Measurements from ENCODE around the gene OSBPL10. TPM values are rescaled to one million over a fixed set of nuclear protein-coding genes. Genes with fewer than 3 reads are reported as not detected.

The OSBPL10 gene
- total RNA-seq, 1 donor from 2014 or later = 45.4 TPM

DNA sequence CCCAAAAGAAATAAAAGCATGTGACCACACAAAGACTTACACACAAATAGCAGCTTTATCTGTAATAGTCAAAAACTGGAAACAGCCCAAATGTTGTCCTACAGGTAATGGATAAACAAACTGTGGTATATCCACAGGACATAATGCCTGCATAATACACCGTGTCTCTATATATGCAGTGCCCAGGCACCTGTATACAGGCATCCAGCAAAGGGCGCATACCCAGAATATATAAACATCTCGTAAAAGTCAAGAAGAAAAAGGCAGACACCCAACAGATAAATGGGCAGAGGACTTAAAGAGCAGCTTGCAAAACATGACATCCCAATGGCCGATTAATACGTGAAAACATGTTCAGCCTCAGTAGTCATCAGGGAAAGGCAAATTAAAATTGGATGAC lies 7.2 kb downstream of the OSBPL10 start:
- TF ChIP-seq, protein P1, sequence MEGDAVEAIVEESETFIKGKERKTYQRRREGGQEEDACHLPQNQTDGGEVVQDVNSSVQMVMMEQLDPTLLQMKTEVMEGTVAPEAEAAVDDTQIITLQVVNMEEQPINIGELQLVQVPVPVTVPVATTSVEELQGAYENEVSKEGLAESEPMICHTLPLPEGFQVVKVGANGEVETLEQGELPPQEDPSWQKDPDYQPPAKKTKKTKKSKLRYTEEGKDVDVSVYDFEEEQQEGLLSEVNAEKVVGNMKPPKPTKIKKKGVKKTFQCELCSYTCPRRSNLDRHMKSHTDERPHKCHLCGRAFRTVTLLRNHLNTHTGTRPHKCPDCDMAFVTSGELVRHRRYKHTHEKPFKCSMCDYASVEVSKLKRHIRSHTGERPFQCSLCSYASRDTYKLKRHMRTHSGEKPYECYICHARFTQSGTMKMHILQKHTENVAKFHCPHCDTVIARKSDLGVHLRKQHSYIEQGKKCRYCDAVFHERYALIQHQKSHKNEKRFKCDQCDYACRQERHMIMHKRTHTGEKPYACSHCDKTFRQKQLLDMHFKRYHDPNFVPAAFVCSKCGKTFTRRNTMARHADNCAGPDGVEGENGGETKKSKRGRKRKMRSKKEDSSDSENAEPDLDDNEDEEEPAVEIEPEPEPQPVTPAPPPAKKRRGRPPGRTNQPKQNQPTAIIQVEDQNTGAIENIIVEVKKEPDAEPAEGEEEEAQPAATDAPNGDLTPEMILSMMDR (IDR thresholded peaks at IDR 0.05) = no peak
- H3K9me3 Mint-ChIP-seq (ENCODE audit: low read depth) = no peaks in the 10 kb centered on the region
- no peaks in the 10 kb centered on the region for H3K27me3 Mint-ChIP-seq (ENCODE audit: low read depth)
- no peak for DNase-seq (ENCODE audit: low spot score)
- peaks cover 77% of the 10 kb centered on the region for H3K4me1 Mint-ChIP-seq (ENCODE audit: low read depth)
- H3K36me3 Mint-ChIP-seq (ENCODE audit: low read depth) = peaks cover 4% of the 10 kb centered on the region
- H3K4me3 Mint-ChIP-seq (ENCODE audit: unreplicated experiment) = no peak overlapping the region
- no peak overlapping the region for H3K27ac Mint-ChIP-seq (ENCODE audit: unreplicated experiment)

DNA sequence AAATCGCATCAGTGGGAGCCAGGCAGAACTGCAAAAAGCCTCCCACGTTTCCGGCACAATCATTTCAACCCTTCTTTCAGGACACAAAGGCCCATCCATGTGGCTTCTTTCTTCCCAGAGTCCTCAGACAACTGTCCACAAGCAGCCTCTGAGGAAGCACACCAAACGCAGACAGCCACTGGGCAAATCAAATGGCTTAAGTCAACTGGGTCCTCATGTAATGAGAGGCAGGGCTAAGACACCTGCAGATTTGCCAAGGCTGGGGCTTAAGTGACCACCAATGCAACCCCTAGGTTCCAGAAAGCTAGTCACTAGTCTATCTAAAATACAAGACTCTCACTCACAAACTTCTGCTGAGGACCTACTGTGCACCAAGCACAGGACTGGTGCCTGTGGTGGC lies 8.0 kb downstream of the OSBPL10 start:
- TF ChIP-seq, protein P1 (IDR thresholded peaks at IDR 0.05) = no peak
- Mint-ChIP-seq H3K4me1 (ENCODE audit: low read depth) (peaks cover 77% of the 10 kb centered on the region), H3K27me3 (ENCODE audit: low read depth) (no peaks in the 10 kb centered on the region), H3K4me3 (ENCODE audit: unreplicated experiment) (no peak overlapping the region), H3K9me3 (ENCODE audit: low read depth) (no peaks in the 10 kb centered on the region), H3K36me3 (ENCODE audit: low read depth) (peaks cover 4% of the 10 kb centered on the region), H3K27ac (ENCODE audit: unreplicated experiment) (peak overlapping the region; percentile 30)
- DNase-seq (ENCODE audit: low spot score) = no peak

DNA sequence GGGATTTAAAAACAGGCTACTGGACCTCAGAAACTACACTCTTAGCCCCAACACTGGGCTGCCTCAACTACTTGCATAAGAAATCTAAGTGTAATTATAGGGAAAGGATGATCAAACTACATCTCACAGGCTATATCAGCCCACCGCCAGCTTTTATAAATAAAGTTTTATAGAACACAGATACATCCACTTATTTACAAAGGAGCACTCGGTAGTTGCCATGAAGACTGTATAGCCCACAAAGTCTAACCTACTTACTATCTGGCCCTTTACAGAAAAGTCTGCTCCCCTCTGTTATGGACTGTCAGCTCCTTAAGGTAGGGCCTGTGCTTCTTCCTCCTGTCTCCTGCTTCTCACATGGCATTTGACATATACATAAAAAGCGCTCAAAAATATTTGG lies 9.5 kb downstream of the OSBPL10 start:
- Mint-ChIP-seq H3K9me3 (ENCODE audit: low read depth) (no peaks in the 10 kb centered on the region), H3K27ac (ENCODE audit: unreplicated experiment) (no peak overlapping the region), H3K4me3 (ENCODE audit: unreplicated experiment) (no peak overlapping the region), H3K27me3 (ENCODE audit: low read depth) (no peaks in the 10 kb centered on the region), H3K36me3 (ENCODE audit: low read depth) (peaks cover under 1% of the 10 kb centered on the region), H3K4me1 (ENCODE audit: low read depth) (peaks cover 77% of the 10 kb centered on the region)
- TF ChIP-seq, protein P1 (IDR thresholded peaks at IDR 0.05) = no peak
- no peak for DNase-seq (ENCODE audit: low spot score)

DNA sequence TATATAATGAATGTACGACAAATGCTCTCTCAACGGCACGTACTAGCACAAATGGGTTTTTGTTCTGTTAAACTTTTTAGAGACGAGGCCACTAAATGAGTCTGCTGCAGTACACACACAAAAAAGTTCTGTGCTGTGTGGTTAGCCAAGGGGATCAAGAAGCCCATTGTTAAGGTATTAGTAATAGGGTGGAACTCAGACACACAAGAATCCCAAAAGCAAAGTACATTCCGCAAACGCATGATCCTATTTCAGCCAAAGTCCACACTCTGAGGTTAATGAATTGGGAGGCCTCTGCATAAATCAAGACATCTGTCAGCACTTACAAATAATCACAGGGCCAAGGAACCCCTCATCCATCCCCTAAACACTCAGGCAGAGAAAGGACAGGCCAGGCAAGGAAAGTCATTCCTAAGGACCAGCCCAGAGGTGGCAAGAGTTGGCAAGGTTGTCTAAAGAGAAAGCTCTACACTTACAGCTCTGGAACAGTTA lies 12.1 kb downstream of the OSBPL10 start:
- no peaks in the 10 kb centered on the region for H3K9me3 Mint-ChIP-seq (ENCODE audit: low read depth)
- peak overlapping the region; percentile 98 for H3K27ac Mint-ChIP-seq (ENCODE audit: unreplicated experiment)
- peaks cover 61% of the 10 kb centered on the region for H3K4me1 Mint-ChIP-seq (ENCODE audit: low read depth)
- H3K27me3 Mint-ChIP-seq (ENCODE audit: low read depth) = no peaks in the 10 kb centered on the region
- DNase-seq (ENCODE audit: low spot score) = no peak
- peak overlapping the region; percentile 64 for H3K4me3 Mint-ChIP-seq (ENCODE audit: unreplicated experiment)
- TF ChIP-seq, protein P1 (IDR thresholded peaks at IDR 0.05) = no peak
- peaks cover 4% of the 10 kb centered on the region for H3K36me3 Mint-ChIP-seq (ENCODE audit: low read depth)

DNA sequence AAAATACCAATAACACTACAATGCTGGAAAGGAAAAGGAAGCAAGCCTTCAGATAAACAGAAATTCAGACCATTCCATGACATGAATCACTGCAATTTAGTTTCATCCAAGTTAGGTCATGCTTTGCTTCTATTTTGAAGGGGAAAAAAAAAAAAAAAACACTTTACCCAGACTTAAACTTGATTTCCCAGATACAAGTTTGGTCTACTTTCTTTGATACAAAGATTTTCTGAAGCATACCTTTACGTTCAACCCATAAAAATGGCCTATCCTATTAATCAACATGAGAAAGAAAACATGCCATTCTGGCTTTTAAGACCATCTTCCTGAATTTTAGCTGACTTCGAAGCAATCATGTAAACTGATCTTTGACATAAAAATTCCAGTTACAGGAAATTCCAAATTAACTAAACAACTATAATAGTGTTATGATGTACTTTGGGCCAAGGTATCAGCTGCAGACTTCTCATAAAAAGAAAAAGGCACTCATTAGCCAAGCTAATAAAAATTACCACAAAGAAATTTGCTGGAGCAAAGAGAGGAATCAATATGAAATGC lies 12.6 kb downstream of the OSBPL10 start:
- peaks cover 64% of the 10 kb centered on the region for H3K4me1 Mint-ChIP-seq (ENCODE audit: low read depth)
- no peak for DNase-seq (ENCODE audit: low spot score)
- peaks cover 4% of the 10 kb centered on the region for H3K36me3 Mint-ChIP-seq (ENCODE audit: low read depth)
- H3K27me3 Mint-ChIP-seq (ENCODE audit: low read depth) = no peaks in the 10 kb centered on the region
- peak overlapping the region; percentile 98 for H3K27ac Mint-ChIP-seq (ENCODE audit: unreplicated experiment)
- H3K4me3 Mint-ChIP-seq (ENCODE audit: unreplicated experiment) = peak overlapping the region; percentile 64
- H3K9me3 Mint-ChIP-seq (ENCODE audit: low read depth) = no peaks in the 10 kb centered on the region
- TF ChIP-seq, protein P1 (IDR thresholded peaks at IDR 0.05) = no peak
